ENCODE measurements around the gene PHLDA2.

The PHLDA2 gene

GRCh38 chr11:2912498-2912897, 16.7 kb downstream of the PHLDA2 start (continued):
- TF ChIP-seq ZNF629 (tag by site-specific recombination; IDR thresholded peaks at IDR 0.05) = 0 out of 2 replicates have a peak, but pooled peaks have one; percentile 23
- no peak for TF ChIP-seq ZNF133 (tag by site-specific recombination; IDR thresholded peaks at IDR 0.05)
- TF ChIP-seq KLF9 (tag by site-specific recombination; IDR thresholded peaks at IDR 0.05; ENCODE audit: low read depth) = 0 out of 2 replicates have a peak, but pooled peaks have one; percentile 16
- TF ChIP-seq, protein P1, sequence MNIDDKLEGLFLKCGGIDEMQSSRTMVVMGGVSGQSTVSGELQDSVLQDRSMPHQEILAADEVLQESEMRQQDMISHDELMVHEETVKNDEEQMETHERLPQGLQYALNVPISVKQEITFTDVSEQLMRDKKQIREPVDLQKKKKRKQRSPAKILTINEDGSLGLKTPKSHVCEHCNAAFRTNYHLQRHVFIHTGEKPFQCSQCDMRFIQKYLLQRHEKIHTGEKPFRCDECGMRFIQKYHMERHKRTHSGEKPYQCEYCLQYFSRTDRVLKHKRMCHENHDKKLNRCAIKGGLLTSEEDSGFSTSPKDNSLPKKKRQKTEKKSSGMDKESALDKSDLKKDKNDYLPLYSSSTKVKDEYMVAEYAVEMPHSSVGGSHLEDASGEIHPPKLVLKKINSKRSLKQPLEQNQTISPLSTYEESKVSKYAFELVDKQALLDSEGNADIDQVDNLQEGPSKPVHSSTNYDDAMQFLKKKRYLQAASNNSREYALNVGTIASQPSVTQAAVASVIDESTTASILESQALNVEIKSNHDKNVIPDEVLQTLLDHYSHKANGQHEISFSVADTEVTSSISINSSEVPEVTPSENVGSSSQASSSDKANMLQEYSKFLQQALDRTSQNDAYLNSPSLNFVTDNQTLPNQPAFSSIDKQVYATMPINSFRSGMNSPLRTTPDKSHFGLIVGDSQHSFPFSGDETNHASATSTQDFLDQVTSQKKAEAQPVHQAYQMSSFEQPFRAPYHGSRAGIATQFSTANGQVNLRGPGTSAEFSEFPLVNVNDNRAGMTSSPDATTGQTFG (tag by site-specific recombination; IDR thresholded peaks at IDR 0.05; ENCODE audit: borderline replicate concordance) = no peak
- TF ChIP-seq ATF2 (tag by site-specific recombination; IDR thresholded peaks at IDR 0.05; ENCODE audit: low read depth) = no peak
- TF ChIP-seq ZNF302 (tag by site-specific recombination; IDR thresholded peaks at IDR 0.05; ENCODE audit: low read depth) = no peak
- TF ChIP-seq ZNF202 (tag by site-specific recombination; IDR thresholded peaks at IDR 0.05; ENCODE audit: borderline replicate concordance) = no peak
- TF ChIP-seq ZNF501 (tag by site-specific recombination; IDR thresholded peaks at IDR 0.05) = no peak
- TF ChIP-seq ZSCAN30 (tag by site-specific recombination; IDR thresholded peaks at IDR 0.05) = no peak
- no peak; the same call in 1 of the 2 replicates for TF ChIP-seq KLF10 (tag by site-specific recombination; IDR thresholded peaks at IDR 0.05)
- no peak for TF ChIP-seq ZNF623 (tag by site-specific recombination; IDR thresholded peaks at IDR 0.05)
- no peak for TF ChIP-seq ZBTB10 (tag by site-specific recombination; IDR thresholded peaks at IDR 0.05)
- TF ChIP-seq GLIS2 (tag by site-specific recombination; IDR thresholded peaks at IDR 0.05) = peak; percentile 73
- TF ChIP-seq ZNF785 (tag by site-specific recombination; IDR thresholded peaks at IDR 0.05) = no peak
- no peak for TF ChIP-seq ZNF621 (tag by site-specific recombination; IDR thresholded peaks at IDR 0.05)
- no peak for TF ChIP-seq ZNF776 (tag by site-specific recombination; IDR thresholded peaks at IDR 0.05; ENCODE audit: borderline replicate concordance)
- TF ChIP-seq ZNF426 (tag by site-specific recombination; IDR thresholded peaks at IDR 0.05) = no peak
- TF ChIP-seq, protein P2, sequence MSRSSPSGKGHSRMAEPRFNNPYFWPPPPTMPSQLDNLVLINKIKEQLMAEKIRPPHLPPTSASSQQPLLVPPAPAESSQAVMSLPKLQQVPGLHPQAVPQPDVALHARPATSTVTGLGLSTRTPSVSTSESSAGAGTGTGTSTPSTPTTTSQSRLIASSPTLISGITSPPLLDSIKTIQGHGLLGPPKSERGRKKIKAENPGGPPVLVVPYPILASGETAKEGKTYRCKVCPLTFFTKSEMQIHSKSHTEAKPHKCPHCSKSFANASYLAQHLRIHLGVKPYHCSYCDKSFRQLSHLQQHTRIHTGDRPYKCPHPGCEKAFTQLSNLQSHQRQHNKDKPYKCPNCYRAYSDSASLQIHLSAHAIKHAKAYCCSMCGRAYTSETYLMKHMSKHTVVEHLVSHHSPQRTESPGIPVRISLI (tag by site-specific recombination; IDR thresholded peaks at IDR 0.05) = no peak
- no peak for TF ChIP-seq SCRT1 (tag by site-specific recombination; IDR thresholded peaks at IDR 0.05; ENCODE audit: borderline replicate concordance)
- TF ChIP-seq ZNF223 (tag by site-specific recombination; IDR thresholded peaks at IDR 0.05) = no peak
- TF ChIP-seq ZNF560 (tag by site-specific recombination; IDR thresholded peaks at IDR 0.05; ENCODE audit: borderline replicate concordance) = no peak
- TF ChIP-seq, protein P3, sequence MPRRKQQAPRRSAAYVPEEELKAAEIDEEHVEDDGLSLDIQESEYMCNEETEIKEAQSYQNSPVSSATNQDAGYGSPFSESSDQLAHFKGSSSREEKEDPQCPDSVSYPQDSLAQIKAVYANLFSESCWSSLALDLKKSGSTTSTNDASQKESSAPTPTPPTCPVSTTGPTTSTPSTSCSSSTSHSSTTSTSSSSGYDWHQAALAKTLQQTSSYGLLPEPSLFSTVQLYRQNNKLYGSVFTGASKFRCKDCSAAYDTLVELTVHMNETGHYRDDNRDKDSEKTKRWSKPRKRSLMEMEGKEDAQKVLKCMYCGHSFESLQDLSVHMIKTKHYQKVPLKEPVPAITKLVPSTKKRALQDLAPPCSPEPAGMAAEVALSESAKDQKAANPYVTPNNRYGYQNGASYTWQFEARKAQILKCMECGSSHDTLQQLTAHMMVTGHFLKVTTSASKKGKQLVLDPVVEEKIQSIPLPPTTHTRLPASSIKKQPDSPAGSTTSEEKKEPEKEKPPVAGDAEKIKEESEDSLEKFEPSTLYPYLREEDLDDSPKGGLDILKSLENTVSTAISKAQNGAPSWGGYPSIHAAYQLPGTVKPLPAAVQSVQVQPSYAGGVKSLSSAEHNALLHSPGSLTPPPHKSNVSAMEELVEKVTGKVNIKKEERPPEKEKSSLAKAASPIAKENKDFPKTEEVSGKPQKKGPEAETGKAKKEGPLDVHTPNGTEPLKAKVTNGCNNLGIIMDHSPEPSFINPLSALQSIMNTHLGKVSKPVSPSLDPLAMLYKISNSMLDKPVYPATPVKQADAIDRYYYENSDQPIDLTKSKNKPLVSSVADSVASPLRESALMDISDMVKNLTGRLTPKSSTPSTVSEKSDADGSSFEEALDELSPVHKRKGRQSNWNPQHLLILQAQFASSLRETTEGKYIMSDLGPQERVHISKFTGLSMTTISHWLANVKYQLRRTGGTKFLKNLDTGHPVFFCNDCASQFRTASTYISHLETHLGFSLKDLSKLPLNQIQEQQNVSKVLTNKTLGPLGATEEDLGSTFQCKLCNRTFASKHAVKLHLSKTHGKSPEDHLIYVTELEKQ (tag by site-specific recombination; IDR thresholded peaks at IDR 0.05; ENCODE audit: borderline replicate concordance) = no peak
- TF ChIP-seq, protein P4, sequence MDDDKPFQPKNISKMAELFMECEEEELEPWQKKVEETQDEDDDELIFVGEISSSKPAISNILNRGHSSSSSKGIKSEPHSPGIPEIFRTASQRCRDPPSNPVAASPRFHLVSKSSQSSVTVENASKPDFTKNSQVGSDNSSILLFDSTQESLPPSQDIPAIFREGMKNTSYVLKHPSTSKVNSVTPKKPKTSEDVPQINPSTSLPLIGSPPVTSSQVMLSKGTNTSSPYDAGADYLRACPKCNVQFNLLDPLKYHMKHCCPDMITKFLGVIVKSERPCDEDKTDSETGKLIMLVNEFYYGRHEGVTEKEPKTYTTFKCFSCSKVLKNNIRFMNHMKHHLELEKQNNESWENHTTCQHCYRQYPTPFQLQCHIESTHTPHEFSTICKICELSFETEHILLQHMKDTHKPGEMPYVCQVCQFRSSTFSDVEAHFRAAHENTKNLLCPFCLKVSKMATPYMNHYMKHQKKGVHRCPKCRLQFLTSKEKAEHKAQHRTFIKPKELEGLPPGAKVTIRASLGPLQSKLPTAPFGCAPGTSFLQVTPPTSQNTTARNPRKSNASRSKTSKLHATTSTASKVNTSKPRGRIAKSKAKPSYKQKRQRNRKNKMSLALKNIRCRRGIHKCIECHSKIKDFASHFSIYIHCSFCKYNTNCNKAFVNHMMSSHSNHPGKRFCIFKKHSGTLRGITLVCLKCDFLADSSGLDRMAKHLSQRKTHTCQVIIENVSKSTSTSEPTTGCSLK (tag by site-specific recombination; IDR thresholded peaks at IDR 0.05) = no peak
- no peak for TF ChIP-seq ZNF184 (tag by site-specific recombination; IDR thresholded peaks at IDR 0.05)
- TF ChIP-seq WT1 (tag by site-specific recombination; IDR thresholded peaks at IDR 0.05) = no peak
- TF ChIP-seq KLF16 (tag by site-specific recombination; IDR thresholded peaks at IDR 0.05) = 0 out of 2 replicates have a peak, but pooled peaks have one; percentile 33
